ENCODE data around the gene SULT1B1.

The SULT1B1 gene

DNA sequence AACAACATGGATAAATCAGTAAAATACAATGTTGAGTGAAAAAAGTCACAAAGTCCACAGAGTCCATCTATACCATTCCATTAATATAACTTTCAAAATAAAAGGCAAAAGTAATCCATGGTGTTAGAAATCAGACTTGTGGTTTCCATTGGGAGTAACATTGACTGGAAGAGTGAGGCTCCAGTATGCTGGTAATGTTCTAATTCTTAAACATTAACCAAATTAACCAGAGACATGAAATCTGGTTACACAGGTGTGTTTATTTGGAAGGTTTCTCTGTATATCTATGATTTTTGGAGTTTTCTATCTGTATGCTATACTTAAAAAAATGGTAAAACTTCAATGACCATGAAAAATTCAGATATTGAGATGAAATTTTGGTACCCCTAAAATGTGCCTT is 42.6 kb downstream of the SULT1B1 start:
- Histone ChIP-seq H2AFZ (ENCODE audit: insufficient read depth, low read length, poor library complexity) (no peak overlapping the region), H2BK12ac (ENCODE audit: low read length) (no peak overlapping the region), H4K12ac (ENCODE audit: low read depth, low read length) (no peak overlapping the region), H3K18ac (ENCODE audit: low read length) (no peak overlapping the region), H3K4me1 (ENCODE audit: control insufficient read depth in 1 of 2, insufficient read depth in 2 of 2, low read length in 2 of 2) (no peaks in the 10 kb centered on the region), H3K23ac (ENCODE audit: low read length) (no peak overlapping the region), H4K8ac (ENCODE audit: low read depth, low read length) (no peak overlapping the region), H2BK5ac (ENCODE audit: low read depth, low read length, poor library complexity) (no peak overlapping the region), H3K27me3 (ENCODE audit: insufficient read depth, low read length) (no peaks in the 10 kb centered on the region), H3K79me2 (ENCODE audit: control insufficient read depth, insufficient read depth, low read length, poor library complexity) (no peaks in the 10 kb centered on the region), H3K9me3 (ENCODE audit: insufficient read depth, low read depth, low read length) (no peaks in the 10 kb centered on the region), H3K4me3 (ENCODE audit: low read depth, low read length) (no peak overlapping the region), H4K91ac (ENCODE audit: low read depth, low read length) (no peak overlapping the region), H3K36me3 (ENCODE audit: control insufficient read depth in 1 of 2, insufficient read depth in 2 of 2, low read length in 2 of 2) (no peaks in the 10 kb centered on the region), H3K14ac (ENCODE audit: low read length) (no peak overlapping the region), H2BK120ac (ENCODE audit: insufficient read depth, low read length, poor library complexity) (no peak overlapping the region), H3K27ac (ENCODE audit: low read depth, low read length) (no peak overlapping the region), H3K4ac (ENCODE audit: low read depth, low read length) (no peak overlapping the region), H3K9ac (ENCODE audit: low read length) (no peak overlapping the region), H2AK5ac (ENCODE audit: low read length) (no peak overlapping the region), H3K79me1 (ENCODE audit: low read length) (no peaks in the 10 kb centered on the region), H3K4me2 (ENCODE audit: low read length) (no peak overlapping the region)
- DNase-seq = no peak

GRCh38 chr4:69716654-69717053 is 43.8 kb downstream of the SULT1B1 start:
- no CpG with 5 or more reads among the region's 2 CpGs for WGBS (ENCODE audit: extremely low coverage, insufficient coverage, insufficient read length)
- no peaks in the 10 kb centered on the region for H3K79me2 ChIP-seq (ENCODE audit: control insufficient read depth, insufficient read depth, low read length, poor library complexity)
- H3K23ac ChIP-seq (ENCODE audit: low read length) = no peak overlapping the region
- no peaks in the 10 kb centered on the region for H3K36me3 ChIP-seq (ENCODE audit: control insufficient read depth in 1 of 2, insufficient read depth in 2 of 2, low read length in 2 of 2)
- no peak overlapping the region for H4K12ac ChIP-seq (ENCODE audit: low read depth, low read length)
- no peak overlapping the region for H3K9ac ChIP-seq (ENCODE audit: low read length)
- no peak overlapping the region for H3K14ac ChIP-seq (ENCODE audit: low read length)
- no peaks in the 10 kb centered on the region for H3K9me3 ChIP-seq (ENCODE audit: insufficient read depth, low read depth, low read length)
- H3K4me2 ChIP-seq (ENCODE audit: low read length) = no peak overlapping the region
- H2BK5ac ChIP-seq (ENCODE audit: low read depth, low read length, poor library complexity) = no peak overlapping the region
- no peak overlapping the region for H2BK12ac ChIP-seq (ENCODE audit: low read length)
- no peak overlapping the region for H3K18ac ChIP-seq (ENCODE audit: low read length)
- no peak overlapping the region for H3K27ac ChIP-seq (ENCODE audit: low read depth, low read length)
- no peak overlapping the region for H4K91ac ChIP-seq (ENCODE audit: low read depth, low read length)
- H3K4ac ChIP-seq (ENCODE audit: low read depth, low read length) = no peak overlapping the region
- no peaks in the 10 kb centered on the region for H3K79me1 ChIP-seq (ENCODE audit: low read length)
- no peak overlapping the region for H3K4me3 ChIP-seq (ENCODE audit: low read depth, low read length)
- H3K27me3 ChIP-seq (ENCODE audit: insufficient read depth, low read length) = no peaks in the 10 kb centered on the region
- H3K4me1 ChIP-seq (ENCODE audit: control insufficient read depth in 1 of 2, insufficient read depth in 2 of 2, low read length in 2 of 2) = no peaks in the 10 kb centered on the region
- H2AFZ ChIP-seq (ENCODE audit: insufficient read depth, low read length, poor library complexity) = no peak overlapping the region
- no peak overlapping the region for H2AK5ac ChIP-seq (ENCODE audit: low read length)
- no peak for DNase-seq
- H2BK120ac ChIP-seq (ENCODE audit: insufficient read depth, low read length, poor library complexity) = no peak overlapping the region
- no peak overlapping the region for H4K8ac ChIP-seq (ENCODE audit: low read depth, low read length)

DNA sequence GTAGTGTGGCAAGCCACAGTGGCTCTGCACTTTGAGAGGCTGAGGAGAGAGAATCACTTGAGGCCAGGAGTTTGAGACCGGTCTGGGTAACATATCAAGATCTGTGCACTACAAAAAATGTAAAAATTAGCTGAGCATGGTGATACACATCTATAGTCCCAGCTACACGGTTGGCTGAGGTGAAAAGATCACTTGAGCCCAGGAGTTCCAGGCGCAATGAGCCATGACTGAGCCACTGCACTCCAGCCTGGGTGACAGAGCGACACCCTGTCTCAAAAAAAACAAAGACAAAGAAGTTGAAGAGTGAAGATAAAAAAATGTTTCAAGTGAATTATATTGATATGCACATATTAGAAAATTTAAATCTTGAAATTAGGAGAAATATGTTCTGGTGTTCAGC is 46.3 kb downstream of the SULT1B1 start:
- no peak overlapping the region for H2AFZ ChIP-seq (ENCODE audit: insufficient read depth, low read length, poor library complexity)
- no peak overlapping the region for H2BK5ac ChIP-seq (ENCODE audit: low read depth, low read length, poor library complexity)
- no peaks in the 10 kb centered on the region for H3K27me3 ChIP-seq (ENCODE audit: insufficient read depth, low read length)
- no peak overlapping the region for H3K23ac ChIP-seq (ENCODE audit: low read length)
- H3K4me3 ChIP-seq (ENCODE audit: low read depth, low read length) = no peak overlapping the region
- H2BK120ac ChIP-seq (ENCODE audit: insufficient read depth, low read length, poor library complexity) = no peak overlapping the region
- peaks cover 3% of the 10 kb centered on the region for H3K9me3 ChIP-seq (ENCODE audit: insufficient read depth, low read depth, low read length)
- H3K27ac ChIP-seq (ENCODE audit: low read depth, low read length) = no peak overlapping the region
- H4K12ac ChIP-seq (ENCODE audit: low read depth, low read length) = no peak overlapping the region
- H3K79me2 ChIP-seq (ENCODE audit: control insufficient read depth, insufficient read depth, low read length, poor library complexity) = no peaks in the 10 kb centered on the region
- H3K14ac ChIP-seq (ENCODE audit: low read length) = no peak overlapping the region
- no peak overlapping the region for H4K91ac ChIP-seq (ENCODE audit: low read depth, low read length)
- H2BK12ac ChIP-seq (ENCODE audit: low read length) = no peak overlapping the region
- DNase-seq = no peak
- no peak overlapping the region for H3K4ac ChIP-seq (ENCODE audit: low read depth, low read length)
- no peaks in the 10 kb centered on the region for H3K36me3 ChIP-seq (ENCODE audit: control insufficient read depth in 1 of 2, insufficient read depth in 2 of 2, low read length in 2 of 2)
- no peak overlapping the region for H3K9ac ChIP-seq (ENCODE audit: low read length)
- no peak overlapping the region for H4K8ac ChIP-seq (ENCODE audit: low read depth, low read length)
- no peaks in the 10 kb centered on the region for H3K4me1 ChIP-seq (ENCODE audit: control insufficient read depth in 1 of 2, insufficient read depth in 2 of 2, low read length in 2 of 2)
- no peaks in the 10 kb centered on the region for H3K79me1 ChIP-seq (ENCODE audit: low read length)
- no peak overlapping the region for H3K18ac ChIP-seq (ENCODE audit: low read length)
- no peak overlapping the region for H2AK5ac ChIP-seq (ENCODE audit: low read length)
- H3K4me2 ChIP-seq (ENCODE audit: low read length) = no peak overlapping the region
- no CpG with 5 or more reads among the region's 4 CpGs for WGBS (ENCODE audit: extremely low coverage, insufficient coverage, insufficient read length)

DNA sequence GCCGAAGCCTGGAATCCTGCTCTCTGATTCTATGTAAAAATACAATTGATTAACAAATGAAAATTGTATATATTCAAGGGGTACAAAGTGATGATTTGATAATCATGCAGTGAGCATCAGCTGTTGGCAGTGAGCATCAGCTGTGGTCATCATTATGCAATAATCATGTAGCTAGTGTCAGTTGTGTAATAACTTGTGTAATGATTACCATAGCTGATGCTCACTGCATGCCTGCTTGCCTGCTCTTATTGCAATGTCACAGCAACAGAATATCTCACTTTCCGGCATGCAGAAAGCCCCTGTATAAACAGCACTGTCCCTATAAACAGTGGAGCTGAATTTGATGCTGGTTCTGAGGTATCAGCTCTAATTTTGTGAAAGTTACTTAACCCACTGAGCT is 46.8 kb downstream of the SULT1B1 start:
- H3K4me3 ChIP-seq (ENCODE audit: low read depth, low read length) = no peak overlapping the region
- no peak overlapping the region for H3K9ac ChIP-seq (ENCODE audit: low read length)
- peaks cover 3% of the 10 kb centered on the region for H3K9me3 ChIP-seq (ENCODE audit: insufficient read depth, low read depth, low read length)
- no peak overlapping the region for H3K23ac ChIP-seq (ENCODE audit: low read length)
- H3K4me2 ChIP-seq (ENCODE audit: low read length) = no peak overlapping the region
- no peaks in the 10 kb centered on the region for H3K79me2 ChIP-seq (ENCODE audit: control insufficient read depth, insufficient read depth, low read length, poor library complexity)
- no peak overlapping the region for H2BK120ac ChIP-seq (ENCODE audit: insufficient read depth, low read length, poor library complexity)
- H3K4ac ChIP-seq (ENCODE audit: low read depth, low read length) = no peak overlapping the region
- H3K27me3 ChIP-seq (ENCODE audit: insufficient read depth, low read length) = no peaks in the 10 kb centered on the region
- H2BK12ac ChIP-seq (ENCODE audit: low read length) = no peak overlapping the region
- no peaks in the 10 kb centered on the region for H3K36me3 ChIP-seq (ENCODE audit: control insufficient read depth in 1 of 2, insufficient read depth in 2 of 2, low read length in 2 of 2)
- H4K91ac ChIP-seq (ENCODE audit: low read depth, low read length) = no peak overlapping the region
- H2AK5ac ChIP-seq (ENCODE audit: low read length) = no peak overlapping the region
- H3K18ac ChIP-seq (ENCODE audit: low read length) = no peak overlapping the region
- H3K27ac ChIP-seq (ENCODE audit: low read depth, low read length) = no peak overlapping the region
- H3K4me1 ChIP-seq (ENCODE audit: control insufficient read depth in 1 of 2, insufficient read depth in 2 of 2, low read length in 2 of 2) = no peaks in the 10 kb centered on the region
- H3K14ac ChIP-seq (ENCODE audit: low read length) = no peak overlapping the region
- peak in 1 of 2 donors; percentile 31 for DNase-seq
- no peaks in the 10 kb centered on the region for H3K79me1 ChIP-seq (ENCODE audit: low read length)
- WGBS (ENCODE audit: extremely low coverage, insufficient coverage, insufficient read length) = no CpG with 5 or more reads among the region's 2 CpGs
- no peak overlapping the region for H4K8ac ChIP-seq (ENCODE audit: low read depth, low read length)
- H2AFZ ChIP-seq (ENCODE audit: insufficient read depth, low read length, poor library complexity) = no peak overlapping the region
- H4K12ac ChIP-seq (ENCODE audit: low read depth, low read length) = no peak overlapping the region
- no peak overlapping the region for H2BK5ac ChIP-seq (ENCODE audit: low read depth, low read length, poor library complexity)

Data from trophoblast cell (in vitro differentiated cells and primary cell).